PC-9 (cell line): Measurements from ENCODE around the gene YPEL1.

Source experiments
- EZH2 ChIP-seq: fragments of 200-600 bp; sonication (generic); IDR thresholded peaks from 2 replicates; pipeline ENCODE4 v1.8.0; 2017; ENCODE audit warnings: antibody characterized with exemption, low read depth
- TF ChIP-seq, protein P1 (sequence below): fragments of 200-600 bp; sonication (generic); conservative IDR thresholded peaks from 2 replicates; pipeline ENCODE4 v1.6.1; 2017; ENCODE audit warnings: mixed run types, antibody characterized with exemption, mild to moderate bottlenecking, moderate library complexity

DNA sequence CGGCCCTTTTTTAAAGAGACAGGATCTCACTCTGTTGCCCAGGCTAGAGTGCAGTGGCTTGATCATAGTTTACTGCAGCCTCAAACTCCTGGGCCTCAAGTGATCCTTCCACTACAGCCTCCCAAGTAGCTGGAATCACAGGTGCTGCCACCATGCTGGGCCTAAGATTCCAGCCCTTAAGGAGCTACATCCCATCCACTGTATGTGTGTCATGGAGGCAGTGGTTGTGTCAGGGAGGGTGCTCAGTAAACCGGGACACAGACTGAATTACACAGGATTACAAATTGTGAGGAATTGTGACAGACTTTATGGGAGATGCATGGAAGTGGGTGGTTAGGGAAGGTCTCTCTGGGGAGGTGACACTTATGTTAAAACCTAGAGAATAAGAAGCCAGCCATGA lies 71.9 kb downstream of the YPEL1 start:
- TF ChIP-seq, protein P1, sequence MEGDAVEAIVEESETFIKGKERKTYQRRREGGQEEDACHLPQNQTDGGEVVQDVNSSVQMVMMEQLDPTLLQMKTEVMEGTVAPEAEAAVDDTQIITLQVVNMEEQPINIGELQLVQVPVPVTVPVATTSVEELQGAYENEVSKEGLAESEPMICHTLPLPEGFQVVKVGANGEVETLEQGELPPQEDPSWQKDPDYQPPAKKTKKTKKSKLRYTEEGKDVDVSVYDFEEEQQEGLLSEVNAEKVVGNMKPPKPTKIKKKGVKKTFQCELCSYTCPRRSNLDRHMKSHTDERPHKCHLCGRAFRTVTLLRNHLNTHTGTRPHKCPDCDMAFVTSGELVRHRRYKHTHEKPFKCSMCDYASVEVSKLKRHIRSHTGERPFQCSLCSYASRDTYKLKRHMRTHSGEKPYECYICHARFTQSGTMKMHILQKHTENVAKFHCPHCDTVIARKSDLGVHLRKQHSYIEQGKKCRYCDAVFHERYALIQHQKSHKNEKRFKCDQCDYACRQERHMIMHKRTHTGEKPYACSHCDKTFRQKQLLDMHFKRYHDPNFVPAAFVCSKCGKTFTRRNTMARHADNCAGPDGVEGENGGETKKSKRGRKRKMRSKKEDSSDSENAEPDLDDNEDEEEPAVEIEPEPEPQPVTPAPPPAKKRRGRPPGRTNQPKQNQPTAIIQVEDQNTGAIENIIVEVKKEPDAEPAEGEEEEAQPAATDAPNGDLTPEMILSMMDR = no peak
- no peak for TF ChIP-seq EZH2
